ENCODE results near the gene MTFP1. TPM values are rescaled to one million over a fixed set of nuclear protein-coding genes. Genes with fewer than 3 reads are reported as not detected.

MTFP1 gene
- total RNA-seq, 1 donor from 2014 or later = 9.9 TPM

DNA sequence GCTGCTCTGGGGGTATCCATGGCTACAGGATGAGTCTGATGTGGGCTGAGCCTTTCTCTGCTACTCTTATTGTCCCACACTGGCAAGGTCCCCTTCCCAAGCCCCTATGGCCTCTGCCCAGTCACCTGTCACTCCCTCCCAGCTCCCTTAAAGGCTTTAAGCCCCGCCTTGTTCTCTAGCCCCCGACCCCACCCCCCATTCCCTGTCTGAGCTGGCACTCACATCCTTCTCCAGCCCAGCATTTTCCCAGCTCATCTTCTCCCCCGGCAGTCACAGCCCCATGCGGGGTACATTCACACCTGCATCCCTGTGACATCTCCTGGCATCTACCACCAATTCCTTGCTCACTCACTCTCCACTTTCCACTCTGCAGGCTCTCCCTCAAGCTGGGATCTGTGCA is 4.3 kb downstream of the MTFP1 start:
- TF ChIP-seq, protein P1, sequence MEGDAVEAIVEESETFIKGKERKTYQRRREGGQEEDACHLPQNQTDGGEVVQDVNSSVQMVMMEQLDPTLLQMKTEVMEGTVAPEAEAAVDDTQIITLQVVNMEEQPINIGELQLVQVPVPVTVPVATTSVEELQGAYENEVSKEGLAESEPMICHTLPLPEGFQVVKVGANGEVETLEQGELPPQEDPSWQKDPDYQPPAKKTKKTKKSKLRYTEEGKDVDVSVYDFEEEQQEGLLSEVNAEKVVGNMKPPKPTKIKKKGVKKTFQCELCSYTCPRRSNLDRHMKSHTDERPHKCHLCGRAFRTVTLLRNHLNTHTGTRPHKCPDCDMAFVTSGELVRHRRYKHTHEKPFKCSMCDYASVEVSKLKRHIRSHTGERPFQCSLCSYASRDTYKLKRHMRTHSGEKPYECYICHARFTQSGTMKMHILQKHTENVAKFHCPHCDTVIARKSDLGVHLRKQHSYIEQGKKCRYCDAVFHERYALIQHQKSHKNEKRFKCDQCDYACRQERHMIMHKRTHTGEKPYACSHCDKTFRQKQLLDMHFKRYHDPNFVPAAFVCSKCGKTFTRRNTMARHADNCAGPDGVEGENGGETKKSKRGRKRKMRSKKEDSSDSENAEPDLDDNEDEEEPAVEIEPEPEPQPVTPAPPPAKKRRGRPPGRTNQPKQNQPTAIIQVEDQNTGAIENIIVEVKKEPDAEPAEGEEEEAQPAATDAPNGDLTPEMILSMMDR (IDR thresholded peaks at IDR 0.05) = no peak
- Histone ChIP-seq H3K4me3 (no peak overlapping the region), H3K36me3 (no peaks in the 10 kb centered on the region), H3K4me1 (peaks cover 17% of the 10 kb centered on the region), H3K9me3 (no peaks in the 10 kb centered on the region), H3K27ac (no peak overlapping the region), H3K27me3 (ENCODE audit: low read depth) (no peaks in the 10 kb centered on the region)
- no peak for ATAC-seq
- intact Hi-C loops (cut with DNase I) = no loop called here
- DNase-seq = no peak

DNA sequence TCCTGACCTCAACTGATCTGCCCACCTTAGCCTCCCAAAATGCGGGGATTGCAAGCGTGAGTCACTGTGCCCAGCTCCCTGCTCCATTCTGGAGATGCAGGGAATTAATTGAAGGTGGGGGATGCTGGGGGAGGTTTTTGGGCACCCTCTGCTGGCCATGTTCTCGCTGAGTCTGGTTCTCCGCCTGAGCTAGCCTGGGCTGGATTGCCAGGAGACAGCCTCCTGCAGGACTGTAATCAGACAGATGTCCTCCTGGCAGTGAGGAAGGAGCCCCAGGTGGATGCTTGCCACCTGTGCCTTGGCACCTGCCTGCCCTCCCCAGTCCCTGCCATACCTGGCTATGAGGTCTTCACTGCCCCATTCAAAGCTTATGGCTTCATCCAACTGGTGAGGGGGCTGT is 5.4 kb downstream of the MTFP1 start:
- Histone ChIP-seq H3K36me3 (no peaks in the 10 kb centered on the region), H3K27me3 (ENCODE audit: low read depth) (no peaks in the 10 kb centered on the region), H3K27ac (no peak overlapping the region), H3K9me3 (no peaks in the 10 kb centered on the region), H3K4me3 (no peak overlapping the region), H3K4me1 (peaks cover 11% of the 10 kb centered on the region)
- DNase-seq (no peak), ATAC-seq (no peak)
- intact Hi-C loops (cut with DNase I) = no loop called here
- TF ChIP-seq, protein P1 (IDR thresholded peaks at IDR 0.05) = no peak

DNA sequence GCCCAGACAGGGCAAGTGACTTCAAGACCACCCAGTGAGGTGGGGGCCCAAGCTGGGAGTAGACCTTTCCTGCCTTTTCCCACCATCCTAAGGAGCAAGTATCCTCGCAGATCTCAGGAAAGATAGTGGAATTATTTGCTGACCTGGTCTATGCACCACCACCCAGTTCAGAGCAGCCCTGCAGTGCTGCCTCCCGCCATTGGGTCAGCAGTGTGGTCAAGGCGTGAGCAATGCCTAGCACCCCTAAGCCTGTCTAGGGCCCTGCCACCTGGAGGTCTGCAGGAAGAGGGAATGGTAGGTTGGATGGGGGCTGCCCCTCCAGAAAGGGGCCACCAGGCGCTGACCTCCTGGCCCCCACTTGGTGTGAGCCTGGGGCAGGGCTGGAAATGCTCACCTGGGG is 6.5 kb downstream of the MTFP1 start:
- H3K4me3 ChIP-seq = no peak overlapping the region
- no peaks in the 10 kb centered on the region for H3K9me3 ChIP-seq
- TF ChIP-seq, protein P1 (IDR thresholded peaks at IDR 0.05) = no peak
- intact Hi-C loops (cut with DNase I) = no loop called here
- no peak overlapping the region for H3K27ac ChIP-seq
- H3K36me3 ChIP-seq = no peaks in the 10 kb centered on the region
- DNase-seq = no peak
- H3K4me1 ChIP-seq = no peaks in the 10 kb centered on the region
- no peaks in the 10 kb centered on the region for H3K27me3 ChIP-seq (ENCODE audit: low read depth)
- no peak for ATAC-seq

DNA sequence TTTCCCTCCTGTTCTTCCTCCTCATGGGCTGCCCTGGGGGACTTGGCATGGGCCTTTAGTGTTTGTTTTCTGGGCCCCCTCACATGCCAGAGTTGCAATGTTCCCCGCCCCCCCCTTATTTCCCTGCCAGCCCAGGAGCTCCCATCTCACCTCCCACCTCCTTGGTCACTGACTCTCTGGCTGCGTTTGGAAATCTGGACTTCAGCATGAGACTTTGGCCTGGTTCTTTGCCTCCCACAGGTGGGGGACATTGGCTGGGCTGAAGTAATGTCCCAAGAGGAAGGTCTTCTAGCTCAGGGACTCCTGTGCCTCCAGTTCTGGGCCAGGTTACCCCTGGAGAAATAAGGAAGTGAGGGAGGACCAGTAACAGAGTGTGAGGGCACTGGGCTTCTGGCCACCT is 7.0 kb downstream of the MTFP1 start:
- intact Hi-C loops (cut with DNase I) = no loop called here
- H3K27me3 ChIP-seq (ENCODE audit: low read depth) = no peaks in the 10 kb centered on the region
- no peak overlapping the region for H3K27ac ChIP-seq
- H3K4me1 ChIP-seq = no peaks in the 10 kb centered on the region
- no peak for ATAC-seq
- no peaks in the 10 kb centered on the region for H3K9me3 ChIP-seq
- no peak for DNase-seq
- H3K36me3 ChIP-seq = no peaks in the 10 kb centered on the region
- TF ChIP-seq, protein P1 (IDR thresholded peaks at IDR 0.05) = no peak
- H3K4me3 ChIP-seq = no peak overlapping the region

DNA sequence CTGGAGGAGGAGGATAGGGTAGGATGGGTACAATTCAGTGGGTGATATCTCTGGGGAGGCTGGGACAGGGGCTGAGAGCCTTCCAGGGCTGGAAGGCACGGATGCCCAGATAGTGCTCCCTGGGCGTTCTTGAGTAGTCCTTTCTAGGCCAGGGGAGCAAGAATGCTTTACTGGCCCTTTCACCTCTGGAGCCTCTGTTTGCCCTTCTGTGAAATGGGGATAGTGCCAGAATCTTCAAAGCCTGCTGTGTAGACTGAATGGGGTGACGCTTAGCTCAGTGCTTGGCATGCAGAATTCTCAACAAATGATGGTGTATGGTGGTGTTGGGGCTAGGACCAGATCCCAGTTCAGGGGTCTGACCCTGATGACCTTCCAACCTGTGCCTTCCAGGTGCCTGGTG is 7.7 kb downstream of the MTFP1 start:
- H3K4me3 ChIP-seq = no peak overlapping the region
- DNase-seq (no peak), ATAC-seq (no peak)
- no peaks in the 10 kb centered on the region for H3K27me3 ChIP-seq (ENCODE audit: low read depth)
- no peak overlapping the region for H3K27ac ChIP-seq
- TF ChIP-seq, protein P1 (IDR thresholded peaks at IDR 0.05) = no peak
- no peaks in the 10 kb centered on the region for H3K4me1 ChIP-seq
- intact Hi-C loops (cut with DNase I) = no loop called here
- H3K9me3 ChIP-seq = no peaks in the 10 kb centered on the region
- no peaks in the 10 kb centered on the region for H3K36me3 ChIP-seq

DNA sequence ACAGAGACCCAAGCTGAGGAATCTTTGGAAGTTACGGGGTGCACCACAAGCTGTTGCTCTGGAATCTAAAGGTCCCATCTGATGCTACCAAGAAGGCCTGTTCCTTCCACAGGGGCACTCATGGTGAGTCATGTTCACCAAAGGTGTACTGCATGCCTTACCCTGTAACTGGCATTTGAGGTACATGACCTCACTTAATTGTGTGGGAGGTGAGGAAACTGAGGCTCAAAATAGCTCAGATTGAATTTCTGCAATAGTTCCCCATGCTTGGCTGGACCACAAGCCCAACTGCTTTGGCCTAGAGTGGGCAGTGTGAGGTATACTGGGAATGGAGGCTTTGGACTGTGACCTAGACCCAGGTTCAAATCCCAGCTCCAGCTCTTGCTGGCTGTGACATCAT is 8.2 kb downstream of the MTFP1 start:
- TF ChIP-seq, protein P1 (IDR thresholded peaks at IDR 0.05) = no peak
- H3K36me3 ChIP-seq = no peaks in the 10 kb centered on the region
- H3K9me3 ChIP-seq = no peaks in the 10 kb centered on the region
- no peak overlapping the region for H3K27ac ChIP-seq
- H3K27me3 ChIP-seq (ENCODE audit: low read depth) = no peaks in the 10 kb centered on the region
- intact Hi-C loops (cut with DNase I) = no loop called here
- H3K4me1 ChIP-seq = no peaks in the 10 kb centered on the region
- ATAC-seq (no peak), DNase-seq (no peak)
- no peak overlapping the region for H3K4me3 ChIP-seq

Measured in lower lobe of right lung (tissue), 2 donors.